Measurements from ENCODE around the gene SMOC1. TPM values are rescaled to one million over a fixed set of nuclear protein-coding genes. Genes with fewer than 3 reads are reported as not detected.

SMOC1 gene
- total RNA-seq, 3 donors from 2014 or later, result 2.9 to 32.6 (median 5.7) TPM

DNA sequence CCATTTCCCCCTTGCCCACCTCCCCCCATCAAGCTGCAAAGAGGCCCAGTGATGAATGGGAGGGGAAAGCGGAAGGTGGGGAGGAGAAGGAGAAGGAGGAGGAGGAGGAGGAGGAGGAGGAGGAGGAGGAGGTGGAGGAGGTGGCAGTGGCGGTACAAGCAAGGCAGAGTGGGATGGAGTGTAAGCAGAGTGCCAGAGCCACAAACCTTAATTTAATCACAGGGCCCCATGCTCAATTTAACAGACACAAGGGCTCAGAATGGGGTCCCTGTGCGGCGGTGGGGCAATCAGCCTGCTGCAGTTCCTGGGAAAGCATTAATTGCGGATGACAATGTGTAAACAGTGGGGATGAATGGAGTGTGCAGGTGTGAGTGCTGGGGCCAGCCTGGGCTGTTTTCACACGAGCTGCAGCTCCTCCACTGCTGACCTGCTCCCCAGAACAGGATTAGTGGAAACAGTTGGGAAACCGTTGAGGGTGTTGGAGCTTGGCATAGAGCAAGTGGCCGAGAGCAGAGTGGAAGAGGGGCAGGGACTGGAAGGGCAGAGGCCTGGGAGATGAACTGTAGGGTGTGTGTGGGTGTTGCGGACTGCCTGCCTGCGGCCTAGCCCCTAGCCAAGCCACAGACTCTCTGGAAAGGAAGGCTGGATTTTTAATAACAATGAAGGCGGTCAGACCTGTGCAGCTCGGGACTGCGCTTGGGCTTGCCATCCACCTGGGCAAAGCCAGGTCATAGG lies 36.4 kb upstream of the SMOC1 start:
- H3K36me3 ChIP-seq, result no peaks in the 10 kb centered on the region
- H3K27me3 ChIP-seq, result peaks cover 0 to 4% of the 10 kb centered on the region in 2 donors
- no peaks in the 10 kb centered on the region for H3K9me3 ChIP-seq
- TF ChIP-seq POLR2A (IDR thresholded peaks at IDR 0.05), result no peak
- TF ChIP-seq, protein P1, sequence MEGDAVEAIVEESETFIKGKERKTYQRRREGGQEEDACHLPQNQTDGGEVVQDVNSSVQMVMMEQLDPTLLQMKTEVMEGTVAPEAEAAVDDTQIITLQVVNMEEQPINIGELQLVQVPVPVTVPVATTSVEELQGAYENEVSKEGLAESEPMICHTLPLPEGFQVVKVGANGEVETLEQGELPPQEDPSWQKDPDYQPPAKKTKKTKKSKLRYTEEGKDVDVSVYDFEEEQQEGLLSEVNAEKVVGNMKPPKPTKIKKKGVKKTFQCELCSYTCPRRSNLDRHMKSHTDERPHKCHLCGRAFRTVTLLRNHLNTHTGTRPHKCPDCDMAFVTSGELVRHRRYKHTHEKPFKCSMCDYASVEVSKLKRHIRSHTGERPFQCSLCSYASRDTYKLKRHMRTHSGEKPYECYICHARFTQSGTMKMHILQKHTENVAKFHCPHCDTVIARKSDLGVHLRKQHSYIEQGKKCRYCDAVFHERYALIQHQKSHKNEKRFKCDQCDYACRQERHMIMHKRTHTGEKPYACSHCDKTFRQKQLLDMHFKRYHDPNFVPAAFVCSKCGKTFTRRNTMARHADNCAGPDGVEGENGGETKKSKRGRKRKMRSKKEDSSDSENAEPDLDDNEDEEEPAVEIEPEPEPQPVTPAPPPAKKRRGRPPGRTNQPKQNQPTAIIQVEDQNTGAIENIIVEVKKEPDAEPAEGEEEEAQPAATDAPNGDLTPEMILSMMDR (IDR thresholded peaks at IDR 0.05), result no peak
- no peak for TF ChIP-seq POLR2AphosphoS5 (IDR thresholded peaks at IDR 0.05)
- DNase-seq (ENCODE audit: low spot score in 2 of 2), result no peak
- H3K27ac ChIP-seq, result no peak overlapping the region
- H3K4me3 ChIP-seq, result no peak overlapping the region
- no peaks in the 10 kb centered on the region for H3K4me1 ChIP-seq
- intact Hi-C loops (cut with DNase I; ENCODE audit: low total_unique reads), result no loop called here

- H3K27ac ChIP-seq, result no peak overlapping the region
- no peaks in the 10 kb centered on the region for H3K4me1 ChIP-seq
- H3K36me3 ChIP-seq, result no peaks in the 10 kb centered on the region
- DNase-seq (ENCODE audit: low spot score in 2 of 2), result no peak
- H3K9me3 ChIP-seq, result no peaks in the 10 kb centered on the region
- H3K27me3 ChIP-seq, result peaks cover 0 to 4% of the 10 kb centered on the region in 2 donors
- TF ChIP-seq POLR2AphosphoS5 (IDR thresholded peaks at IDR 0.05), result no peak
- intact Hi-C loops (cut with DNase I; ENCODE audit: low total_unique reads), result no loop called here
- H3K4me3 ChIP-seq, result no peak overlapping the region
Measured at GRCh38 chr14:69844171-69844570, 35.0 kb upstream of the SMOC1 start.

DNA sequence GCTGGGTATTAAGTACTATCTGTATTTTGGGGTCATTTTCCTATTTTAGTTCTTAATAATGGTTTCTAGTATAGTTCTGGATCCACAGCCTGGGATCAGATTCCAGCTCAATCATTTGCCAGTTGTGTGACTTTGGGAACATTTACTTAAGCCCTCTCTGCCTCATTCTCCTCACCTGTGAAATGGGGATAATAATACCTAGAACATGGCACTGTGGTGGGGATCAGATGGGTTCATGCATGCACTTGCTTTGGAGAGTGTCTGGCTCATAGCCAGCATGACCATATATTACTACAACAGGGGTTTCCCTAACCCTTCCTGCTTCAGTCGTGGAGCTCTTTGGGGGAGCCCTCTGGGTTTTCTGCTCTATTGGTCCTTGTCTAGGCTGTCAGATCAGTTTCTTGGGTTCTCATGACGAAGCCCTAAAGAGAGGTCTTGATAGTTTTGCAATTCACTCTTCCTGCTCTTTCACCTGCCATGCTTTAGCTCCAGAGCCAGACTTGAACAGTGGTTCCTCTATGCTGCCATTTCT lies 34.1 kb upstream of the SMOC1 start:
- Histone ChIP-seq H3K36me3 (no peaks in the 10 kb centered on the region), H3K4me3 (no peak overlapping the region), H3K27ac (no peak overlapping the region), H3K27me3 (peaks cover 0 to 4% of the 10 kb centered on the region in 2 donors), H3K9me3 (no peaks in the 10 kb centered on the region), H3K4me1 (no peaks in the 10 kb centered on the region)
- DNase-seq (ENCODE audit: low spot score in 2 of 2), result no peak
- intact Hi-C loops (cut with DNase I; ENCODE audit: low total_unique reads), result no loop called here
- no peak for TF ChIP-seq POLR2A (IDR thresholded peaks at IDR 0.05)
- TF ChIP-seq, protein P1 (IDR thresholded peaks at IDR 0.05), result no peak
- no peak for TF ChIP-seq POLR2AphosphoS5 (IDR thresholded peaks at IDR 0.05)

DNA sequence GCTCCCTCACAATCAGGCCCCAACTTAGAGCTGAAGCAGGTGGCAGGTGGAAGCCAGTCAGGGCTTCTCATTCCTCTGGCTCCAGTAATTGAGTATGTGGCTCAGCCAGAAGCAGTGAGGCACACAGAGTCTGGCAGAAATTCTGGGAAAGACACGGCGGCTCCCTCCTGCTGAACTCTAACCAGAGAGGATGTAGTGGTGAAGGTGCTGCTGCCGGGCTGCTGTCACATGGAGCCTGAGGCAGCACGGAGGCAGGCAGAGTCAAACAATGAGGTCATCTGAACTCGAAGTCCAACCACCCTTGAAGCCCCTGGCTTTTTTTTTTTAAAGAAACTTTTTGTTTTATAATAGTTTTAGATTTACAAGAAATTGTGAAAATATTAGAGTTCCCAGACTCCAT lies 33.4 kb upstream of the SMOC1 start:
- H3K9me3 ChIP-seq, result no peaks in the 10 kb centered on the region
- H3K27ac ChIP-seq, result no peak overlapping the region
- no peaks in the 10 kb centered on the region for H3K36me3 ChIP-seq
- no peaks in the 10 kb centered on the region for H3K4me1 ChIP-seq
- intact Hi-C loops (cut with DNase I; ENCODE audit: low total_unique reads), result no loop called here
- H3K4me3 ChIP-seq, result no peak overlapping the region
- no peak for DNase-seq (ENCODE audit: low spot score in 2 of 2)
- TF ChIP-seq POLR2A (IDR thresholded peaks at IDR 0.05) (no peak), POLR2AphosphoS5 (IDR thresholded peaks at IDR 0.05) (no peak)
- TF ChIP-seq, protein P1 (IDR thresholded peaks at IDR 0.05), result no peak
- H3K27me3 ChIP-seq, result peaks cover 0 to 4% of the 10 kb centered on the region in 2 donors

- Histone ChIP-seq H3K27ac (no peak overlapping the region), H3K27me3 (no peaks in the 10 kb centered on the region), H3K9me3 (no peaks in the 10 kb centered on the region), H3K4me1 (no peaks in the 10 kb centered on the region), H3K36me3 (no peaks in the 10 kb centered on the region), H3K4me3 (no peak overlapping the region)
- no peak for DNase-seq (ENCODE audit: low spot score in 2 of 2)
- TF ChIP-seq POLR2AphosphoS5 (IDR thresholded peaks at IDR 0.05) (no peak), POLR2A (IDR thresholded peaks at IDR 0.05) (no peak)
- TF ChIP-seq, protein P1 (IDR thresholded peaks at IDR 0.05), result no peak
- intact Hi-C loops (cut with DNase I; ENCODE audit: low total_unique reads), result no loop called here
Measured at GRCh38 chr14:69848156-69848555, 31.1 kb upstream of the SMOC1 start.
